Suppressor macrophage treated with lipopolysaccharide for 4 hours (primary cell): Measurements from ENCODE around the gene FADS6.
"Not testable (repeated sequence)": the region's sequence is repeated elsewhere in the genome, so short reads cannot be mapped to it uniquely, and the experiment has no call there.

Experiments used
- DNase-seq: peaks from one replicate; pipeline ENCODE4 v3.0.0-alpha.2; 2020

The FADS6 gene

GRCh38 chr17:74920642-74921025 lies 27.2 kb upstream of the FADS6 start:
- DNase-seq = no peak

- no peak for DNase-seq
Observed at GRCh38 chr17:74920306-74920620, 26.8 kb upstream of the FADS6 start.

GRCh38 chr17:74919440-74920305 lies 26.2 kb upstream of the FADS6 start:
- peak; percentile 31 for DNase-seq

GRCh38 chr17:74918906-74919305 lies 25.5 kb upstream of the FADS6 start:
- DNase-seq = no peak

- DNase-seq = peak; percentile 36
Observed at GRCh38 chr17:74917430-74917829, 24.0 kb upstream of the FADS6 start.

- no peak for DNase-seq
Observed at GRCh38 chr17:74916851-74917199, 23.4 kb upstream of the FADS6 start.

- no peak for DNase-seq
Observed at GRCh38 chr17:74916136-74916850, 22.9 kb upstream of the FADS6 start.

- DNase-seq = not testable (repeated sequence)
Observed at GRCh38 chr17:74911423-74911822, 18.0 kb upstream of the FADS6 start.

GRCh38 chr17:74909097-74909496 lies 15.7 kb upstream of the FADS6 start:
- not testable (repeated sequence) for DNase-seq

GRCh38 chr17:74907012-74907411 lies 13.6 kb upstream of the FADS6 start:
- DNase-seq = no peak

GRCh38 chr17:74906214-74906793 lies 12.9 kb upstream of the FADS6 start:
- not testable (repeated sequence) for DNase-seq

- DNase-seq = no peak
Observed at GRCh38 chr17:74904687-74905409, 11.4 kb upstream of the FADS6 start.

GRCh38 chr17:74903671-74904070 lies 10.2 kb upstream of the FADS6 start:
- no peak for DNase-seq

GRCh38 chr17:74903034-74903433 lies 9.6 kb upstream of the FADS6 start:
- DNase-seq = no peak

- no peak for DNase-seq
Observed at GRCh38 chr17:74901353-74902135, 8.1 kb upstream of the FADS6 start.

- no peak for DNase-seq
Observed at GRCh38 chr17:74900208-74900607, 6.8 kb upstream of the FADS6 start.

- DNase-seq = no peak
Observed at GRCh38 chr17:74898376-74898946, 5.0 kb upstream of the FADS6 start.

GRCh38 chr17:74893936-74894671 lies 671 bp upstream of the FADS6 start:
- no peak for DNase-seq

GRCh38 chr17:74892013-74892841 lies 1.2 kb downstream of the FADS6 start:
- DNase-seq = no peak

- DNase-seq = no peak
Observed at GRCh38 chr17:74890554-74890953, 2.9 kb downstream of the FADS6 start.

GRCh38 chr17:74888469-74888868 lies 5.0 kb downstream of the FADS6 start:
- DNase-seq = no peak
